GM19351 (cell line): ENCODE results near the gene USP32.
"Not testable (repeated sequence)": the region's sequence is repeated elsewhere in the genome, so short reads cannot be mapped to it uniquely, and the experiment has no call there.

ENCODE experiments used
- ATAC-seq: cut with Tn5 transposase; IDR thresholded peaks from one replicate; pipeline ENCODE4 v1.9.1; 2021; ENCODE audit warnings: mild to moderate bottlenecking, moderate library complexity; ENCODE audit not compliant: unreplicated experiment

USP32 gene

DNA sequence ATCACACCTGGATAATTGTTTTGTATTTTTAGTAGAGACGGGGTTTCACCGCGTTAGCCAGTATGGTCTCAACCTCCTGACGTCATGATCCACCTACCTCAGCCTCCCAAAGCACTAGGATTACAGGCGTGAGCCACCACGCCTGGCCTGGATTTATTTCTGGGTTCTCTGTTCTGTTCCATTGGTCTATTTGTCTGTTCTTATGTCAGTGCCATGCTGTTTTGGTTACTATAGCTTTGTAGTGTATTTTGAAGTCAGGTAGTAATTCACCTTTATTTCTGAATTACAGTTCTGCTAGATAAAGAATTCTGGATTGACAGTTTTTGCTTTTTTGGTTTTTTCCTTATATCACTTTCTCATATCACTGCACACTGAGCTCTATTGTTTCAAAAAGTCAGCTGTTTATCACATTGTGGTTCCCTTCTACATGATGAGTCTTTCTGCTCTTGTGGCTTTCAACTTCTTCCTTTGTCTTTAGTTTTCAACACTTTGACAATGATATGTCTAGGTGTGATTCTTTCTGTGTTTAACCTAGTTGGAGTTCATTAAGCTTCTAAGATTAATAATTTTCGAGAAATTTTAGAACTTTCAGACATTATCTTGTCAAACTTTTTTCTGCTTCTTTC, 144.0 kb downstream of the USP32 start:
- no peak for ATAC-seq

GRCh38 chr17:60244656-60245055, 147.3 kb downstream of the USP32 start:
- no peak for ATAC-seq

DNA sequence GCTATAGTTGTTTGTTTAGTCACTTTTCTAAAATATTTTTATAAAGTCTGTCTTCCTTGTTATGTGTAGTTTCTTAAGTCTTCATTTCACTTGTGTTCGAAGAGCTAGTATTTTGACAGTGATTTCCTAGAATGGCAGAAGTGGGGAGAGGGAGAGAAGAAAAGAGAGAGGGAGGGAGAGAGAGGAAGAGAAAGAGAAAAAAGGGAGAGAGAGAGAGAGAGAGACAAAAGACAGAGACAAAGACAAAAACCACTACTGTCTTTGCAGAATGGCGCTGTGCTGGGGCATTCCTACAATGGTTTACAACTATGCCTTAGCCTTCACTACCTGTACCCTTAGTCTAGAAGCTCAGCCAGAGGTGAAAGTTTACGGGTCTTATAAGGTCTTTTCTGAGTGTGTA, 151.6 kb downstream of the USP32 start:
- no peak for ATAC-seq

DNA sequence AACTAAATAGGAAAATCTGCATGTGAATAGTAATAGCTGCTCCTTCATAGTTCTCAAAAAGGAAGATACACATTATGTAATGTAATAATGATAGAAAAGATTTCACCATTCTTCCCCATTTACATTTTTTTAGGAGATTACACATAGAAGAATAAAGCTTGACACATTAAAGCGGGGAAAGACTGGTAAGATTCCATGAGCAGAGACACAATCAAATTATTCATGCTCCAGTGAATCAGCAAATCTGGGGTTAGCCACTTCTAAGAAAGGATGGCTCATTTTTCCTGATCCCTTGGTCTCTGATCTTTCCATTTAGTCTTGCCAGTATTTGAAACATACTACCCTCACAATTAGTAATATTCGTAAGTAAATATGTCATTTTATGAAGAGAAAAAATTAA, 160.2 kb downstream of the USP32 start:
- no peak for ATAC-seq

- no peak for ATAC-seq
Measured at GRCh38 chr17:60231234-60231633, 160.7 kb downstream of the USP32 start.

DNA sequence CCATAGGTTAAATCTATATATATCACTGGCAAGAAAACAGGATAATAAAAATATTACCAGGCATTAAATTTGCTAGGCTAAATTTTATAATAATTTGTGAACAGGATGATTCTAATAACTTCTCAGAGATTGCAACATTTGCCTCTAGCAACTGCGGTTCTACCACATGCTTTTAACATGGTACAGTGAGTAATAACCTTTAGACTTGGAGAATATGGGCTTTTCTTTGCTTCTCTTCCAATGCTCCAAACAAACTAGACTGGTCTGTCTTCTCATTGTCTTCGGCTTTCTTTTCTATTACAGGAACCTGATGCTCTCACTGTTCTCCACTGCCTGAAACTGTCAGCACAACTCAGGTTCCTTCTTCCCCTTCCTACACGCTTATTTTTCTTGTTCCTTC, 161.6 kb downstream of the USP32 start:
- ATAC-seq = no peak

DNA sequence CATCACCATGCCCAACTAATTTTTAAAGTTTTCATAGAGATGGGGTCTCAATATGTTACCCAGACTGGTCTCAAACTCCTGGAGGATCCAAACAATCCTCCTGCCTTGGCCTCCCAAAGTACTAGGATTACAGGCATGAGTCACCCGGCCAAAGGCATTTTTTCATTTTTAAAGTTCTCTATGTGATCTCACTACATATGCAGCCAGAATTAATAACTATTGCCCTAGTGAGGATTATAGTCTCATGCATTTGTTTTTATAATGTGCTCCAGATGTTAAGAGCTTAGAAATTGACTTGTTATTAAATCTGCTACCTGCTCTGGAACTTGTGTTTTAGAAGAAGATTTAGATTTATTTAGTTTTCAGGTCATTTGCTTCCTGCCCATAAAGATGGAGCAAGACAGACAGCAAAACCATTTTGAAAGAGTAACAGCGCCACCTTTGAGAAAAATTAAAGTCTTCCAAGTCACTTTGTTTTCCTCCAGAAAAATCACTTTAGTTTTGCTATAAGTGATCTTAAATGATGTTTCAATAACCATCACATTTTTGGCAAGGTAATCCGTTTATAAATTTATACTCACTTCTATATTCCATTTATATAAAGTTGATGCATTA, 162.6 kb downstream of the USP32 start:
- no peak for ATAC-seq

GRCh38 chr17:60227276-60227675, 164.7 kb downstream of the USP32 start:
- ATAC-seq = not testable (repeated sequence)

GRCh38 chr17:60224064-60224463, 167.9 kb downstream of the USP32 start:
- ATAC-seq = no peak

DNA sequence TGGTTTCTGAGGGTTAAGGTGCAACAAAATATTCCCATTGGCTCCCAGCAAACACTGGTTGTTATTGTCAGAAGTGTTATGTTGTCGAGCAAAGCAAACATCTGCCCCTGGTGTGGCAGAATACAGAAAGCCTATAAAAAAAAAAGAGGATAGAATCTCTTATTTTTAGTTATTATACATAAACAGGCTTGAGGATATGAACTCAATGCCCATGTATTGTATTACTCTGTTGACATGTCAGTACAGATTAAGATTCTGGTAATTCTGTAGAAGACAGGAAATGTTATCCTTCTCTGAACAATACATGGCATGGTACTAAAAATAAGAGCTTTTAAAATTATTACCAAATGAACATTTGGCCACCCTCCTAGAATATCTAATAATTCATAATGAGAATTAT, 168.5 kb downstream of the USP32 start:
- no peak for ATAC-seq

DNA sequence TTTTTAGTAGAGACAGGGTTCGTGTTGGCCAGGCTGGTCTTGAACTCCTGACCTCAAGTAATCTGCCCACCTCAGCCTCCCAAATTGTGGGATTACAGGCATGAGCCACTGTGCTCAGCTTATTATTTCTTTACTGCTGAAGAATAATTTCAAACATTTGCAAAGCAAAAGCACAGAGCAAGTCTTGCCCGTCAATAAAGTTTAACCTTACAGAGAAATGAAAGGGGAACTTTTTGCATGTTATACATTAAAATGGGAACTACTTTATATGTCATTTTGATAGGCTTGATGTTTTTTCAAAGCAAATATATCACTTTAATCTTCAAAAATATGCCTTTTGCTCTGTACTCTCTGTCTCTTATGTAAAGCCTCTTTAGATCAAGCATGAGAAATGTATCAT, 173.2 kb downstream of the USP32 start:
- ATAC-seq = not testable (repeated sequence)

DNA sequence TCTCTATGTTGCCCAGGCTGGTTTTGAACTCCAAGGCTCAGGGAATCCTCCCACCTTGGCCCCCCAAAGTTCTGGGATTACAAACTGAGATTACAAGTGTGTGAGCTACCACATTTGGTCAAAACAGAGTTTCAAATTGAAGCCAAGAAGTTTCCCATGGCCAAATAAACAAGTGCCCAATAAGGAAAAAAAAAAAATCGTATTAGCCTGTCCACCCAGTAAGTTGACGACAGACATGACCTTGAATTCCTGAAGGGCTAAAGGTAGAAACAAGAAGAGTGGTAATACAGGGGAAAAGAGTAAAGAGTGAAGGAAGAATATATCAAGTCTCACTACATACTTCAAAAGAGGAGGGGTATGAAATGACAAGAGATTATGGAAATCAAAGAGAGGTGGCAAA, 176.0 kb downstream of the USP32 start:
- not testable (repeated sequence) for ATAC-seq

GRCh38 chr17:60211282-60211681, 180.7 kb downstream of the USP32 start:
- not testable (repeated sequence) for ATAC-seq

- ATAC-seq = not testable (repeated sequence)
Measured at GRCh38 chr17:60208302-60208701, 183.6 kb downstream of the USP32 start.

- not testable (repeated sequence) for ATAC-seq
Measured at GRCh38 chr17:60205782-60206181, 186.2 kb downstream of the USP32 start.

DNA sequence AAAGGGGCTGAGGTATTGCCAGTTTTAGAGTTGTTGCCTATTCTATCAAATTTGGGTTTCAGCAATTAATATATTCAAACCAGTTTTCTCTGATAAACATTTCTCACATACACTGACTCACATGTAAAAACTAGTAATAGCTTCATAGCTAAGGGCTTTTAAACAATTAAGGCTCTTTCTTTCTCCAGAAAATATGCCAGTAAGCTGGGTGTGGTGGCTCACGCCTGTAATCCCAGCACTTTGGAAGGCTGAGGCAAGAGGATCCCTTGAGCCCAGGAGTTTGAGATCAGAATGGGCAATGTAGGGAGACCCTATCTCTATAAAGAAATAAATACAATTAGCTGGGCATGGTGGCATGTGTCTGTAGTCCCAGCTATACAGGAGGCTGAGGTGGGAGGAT, 193.3 kb downstream of the USP32 start:
- ATAC-seq = not testable (repeated sequence)

DNA sequence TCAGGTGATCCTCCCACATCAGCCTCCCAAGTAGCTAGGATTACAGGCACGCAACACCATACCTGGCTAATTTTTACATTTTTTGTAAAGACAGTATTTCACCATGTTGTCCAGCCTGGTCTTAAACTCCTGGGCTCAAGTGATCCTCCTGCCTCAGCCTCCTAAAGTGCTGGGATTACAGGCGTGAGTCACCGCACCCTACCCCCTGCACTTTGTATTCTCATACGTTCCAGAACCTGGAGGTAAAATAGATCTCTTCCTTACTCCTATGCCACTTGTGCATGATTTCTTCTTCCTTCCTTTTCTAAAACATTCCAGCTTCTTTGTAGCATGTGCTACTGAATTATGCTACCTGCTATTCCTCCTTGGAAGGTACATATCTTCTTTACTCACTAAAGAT, 197.8 kb downstream of the USP32 start:
- ATAC-seq = not testable (repeated sequence)

DNA sequence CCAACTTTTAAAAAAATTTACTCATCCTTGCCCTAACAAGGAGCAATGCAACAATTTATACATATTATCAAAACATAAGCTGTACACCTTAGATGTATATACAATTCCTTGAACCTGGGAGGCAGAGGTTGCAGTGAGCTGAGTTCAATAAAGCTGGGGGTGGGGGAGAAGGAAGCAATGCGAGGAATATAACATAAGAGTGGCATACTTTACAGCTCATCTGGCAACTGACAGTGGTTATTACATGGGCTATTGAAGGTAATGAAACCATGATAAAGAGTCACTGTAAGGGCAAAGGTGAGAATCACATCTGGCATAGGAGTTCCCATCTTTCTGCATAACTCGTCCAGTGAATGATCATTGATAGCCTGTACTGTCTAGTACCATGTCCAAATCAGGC, 198.5 kb downstream of the USP32 start:
- no peak for ATAC-seq

DNA sequence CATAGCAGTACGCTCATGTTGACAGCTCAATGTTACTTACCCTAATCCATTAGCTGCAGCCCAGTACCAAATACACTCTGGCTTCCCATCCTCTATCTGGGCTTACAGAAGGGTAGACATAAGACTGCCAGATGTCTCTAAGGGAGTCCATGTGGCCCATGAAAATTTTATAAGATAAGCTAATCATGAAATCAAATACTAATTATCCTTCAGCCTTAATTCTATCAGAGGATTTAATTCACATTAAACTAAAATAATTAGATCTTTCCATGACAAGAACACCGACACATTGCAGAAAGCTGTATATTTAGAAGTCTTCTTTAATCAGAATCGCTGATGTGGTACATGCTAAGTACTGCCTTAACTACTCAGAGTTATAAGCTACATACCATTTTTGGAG, 198.9 kb downstream of the USP32 start:
- not testable (repeated sequence) for ATAC-seq

DNA sequence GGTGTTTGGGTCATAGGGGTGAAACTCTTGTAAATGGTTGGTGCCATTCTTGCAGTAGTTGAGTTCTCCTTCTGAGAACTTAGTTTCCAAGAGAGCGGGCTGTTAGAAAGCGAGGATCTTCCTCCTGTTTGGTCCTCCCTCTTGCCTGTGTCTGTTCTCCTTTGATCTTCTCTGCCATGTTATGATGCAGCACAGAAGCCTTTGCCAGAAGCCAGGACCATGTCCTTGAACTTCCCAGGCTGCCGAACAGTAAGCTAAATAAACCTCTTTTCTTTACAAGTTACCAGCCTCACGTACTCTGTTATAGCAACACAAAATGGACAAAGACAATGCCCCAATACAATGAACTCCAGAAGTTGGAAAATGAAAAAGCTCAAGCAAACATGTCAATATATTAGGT, 201.9 kb downstream of the USP32 start:
- ATAC-seq = not testable (repeated sequence)

DNA sequence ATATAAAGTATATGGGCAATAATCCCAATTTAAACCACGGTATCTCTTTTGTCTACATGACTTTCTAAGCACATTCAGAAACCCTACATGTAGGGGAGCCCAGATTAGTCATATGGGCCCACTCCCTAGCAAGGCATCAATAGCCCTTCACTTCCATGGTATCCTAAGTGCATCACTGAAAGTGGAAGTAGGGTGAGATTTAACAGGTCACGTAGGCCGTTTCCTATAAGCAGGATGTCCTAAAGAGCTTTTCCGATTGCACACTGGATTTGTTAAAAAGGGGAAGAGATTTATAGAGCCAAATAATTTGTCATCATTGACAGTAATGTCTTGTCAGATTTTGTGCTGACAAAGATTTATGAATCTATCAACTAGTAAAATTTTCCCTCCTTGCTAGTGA, 203.2 kb downstream of the USP32 start:
- no peak for ATAC-seq

- not testable (repeated sequence) for ATAC-seq
Measured at GRCh38 chr17:60186846-60187745, 204.8 kb downstream of the USP32 start.
